HG03442 (cell line): ENCODE results near the gene TYMP.

Experiments used
- ATAC-seq: cut with Tn5 transposase; IDR thresholded peaks from one replicate; pipeline ENCODE4 v1.9.1; 2021; ENCODE audit warnings: mild to moderate bottlenecking, moderate library complexity; ENCODE audit not compliant: unreplicated experiment

The TYMP gene

GRCh38 chr22:50506611-50507420 is 23.0 kb downstream of the TYMP start:
- ATAC-seq = peak; percentile 3

GRCh38 chr22:50505776-50506610 is 23.8 kb downstream of the TYMP start:
- no peak for ATAC-seq

GRCh38 chr22:50505276-50505775 is 24.5 kb downstream of the TYMP start:
- ATAC-seq = no peak

- ATAC-seq = no peak
Measured at GRCh38 chr22:50504369-50505211, 25.2 kb downstream of the TYMP start.

DNA sequence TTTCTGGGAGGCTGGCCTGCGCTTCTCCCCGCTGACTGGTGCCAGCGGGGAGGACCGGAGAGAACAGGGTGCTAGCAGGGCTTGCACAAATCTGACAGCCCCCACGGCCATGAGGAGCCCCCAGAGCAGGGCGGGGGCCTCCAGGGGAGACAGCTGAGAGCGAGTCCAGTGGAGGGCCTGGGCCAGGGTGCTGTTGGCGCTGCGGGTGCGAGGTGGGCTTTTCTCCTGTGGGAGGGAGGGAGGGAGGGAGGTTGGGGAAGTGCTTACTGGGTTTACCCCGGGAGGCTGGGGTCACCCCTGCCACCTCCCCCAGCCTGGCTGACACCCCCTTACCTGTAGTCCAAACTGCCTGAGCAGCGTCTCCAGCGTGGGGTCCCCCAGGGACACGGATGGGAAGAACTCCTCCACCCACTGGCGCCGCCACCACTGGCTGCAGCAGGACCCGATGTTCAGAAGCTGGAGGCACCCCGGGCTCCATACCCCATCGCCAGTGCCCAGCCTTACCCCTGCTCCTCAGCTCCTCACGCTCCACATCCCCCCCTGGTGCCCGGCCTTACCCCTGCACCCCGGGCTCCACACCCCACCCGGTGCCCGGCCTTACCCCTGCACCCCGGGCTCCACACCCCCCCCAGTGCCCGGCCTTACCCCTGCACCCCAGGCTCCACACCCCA is 26.2 kb downstream of the TYMP start:
- ATAC-seq = no peak

DNA sequence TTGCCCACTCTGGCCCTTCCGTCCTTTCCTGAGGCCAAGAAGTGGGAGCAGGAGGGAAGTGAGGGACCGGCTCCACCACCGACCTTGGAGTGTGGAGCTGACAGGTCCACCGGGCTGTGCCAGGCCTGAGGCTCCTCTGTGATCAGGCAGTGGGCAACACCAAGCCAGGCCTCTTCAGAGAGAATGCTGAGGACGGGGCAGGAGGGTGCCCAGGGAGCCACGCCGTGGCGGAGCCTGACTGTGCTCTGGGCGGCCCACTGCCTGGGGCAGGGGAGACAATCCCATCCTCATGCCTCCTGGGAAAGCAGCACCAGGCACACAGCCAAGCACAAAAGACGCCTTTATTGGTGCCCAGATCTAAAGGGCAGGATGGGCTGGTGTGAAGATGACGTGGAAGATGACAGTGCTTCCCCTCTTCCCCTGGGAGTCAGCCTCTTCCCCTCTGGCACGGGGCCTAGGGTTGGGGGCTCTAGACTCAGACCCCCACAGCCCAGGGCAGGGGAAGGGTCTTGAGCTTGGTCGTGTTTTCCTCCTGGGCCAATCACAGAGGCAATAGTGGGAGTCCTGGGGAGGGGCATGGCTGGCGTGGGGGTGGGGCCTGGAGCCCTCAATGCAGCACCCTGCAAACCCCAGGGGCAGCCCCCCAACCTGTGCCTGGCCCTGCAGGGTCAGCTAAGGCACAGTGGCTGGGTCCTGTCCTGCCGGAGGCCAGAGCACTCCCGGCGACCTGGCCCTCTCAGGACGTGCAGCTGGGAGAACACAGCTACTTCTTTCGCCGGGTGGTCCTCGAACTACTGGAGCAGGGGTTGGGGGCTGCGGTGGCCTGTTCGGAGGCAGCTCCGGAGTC is 27.0 kb downstream of the TYMP start:
- ATAC-seq = no peak

GRCh38 chr22:50502096-50502495 is 27.7 kb downstream of the TYMP start:
- no peak for ATAC-seq

- ATAC-seq = no peak
Measured at GRCh38 chr22:50500452-50500851, 29.4 kb downstream of the TYMP start.

DNA sequence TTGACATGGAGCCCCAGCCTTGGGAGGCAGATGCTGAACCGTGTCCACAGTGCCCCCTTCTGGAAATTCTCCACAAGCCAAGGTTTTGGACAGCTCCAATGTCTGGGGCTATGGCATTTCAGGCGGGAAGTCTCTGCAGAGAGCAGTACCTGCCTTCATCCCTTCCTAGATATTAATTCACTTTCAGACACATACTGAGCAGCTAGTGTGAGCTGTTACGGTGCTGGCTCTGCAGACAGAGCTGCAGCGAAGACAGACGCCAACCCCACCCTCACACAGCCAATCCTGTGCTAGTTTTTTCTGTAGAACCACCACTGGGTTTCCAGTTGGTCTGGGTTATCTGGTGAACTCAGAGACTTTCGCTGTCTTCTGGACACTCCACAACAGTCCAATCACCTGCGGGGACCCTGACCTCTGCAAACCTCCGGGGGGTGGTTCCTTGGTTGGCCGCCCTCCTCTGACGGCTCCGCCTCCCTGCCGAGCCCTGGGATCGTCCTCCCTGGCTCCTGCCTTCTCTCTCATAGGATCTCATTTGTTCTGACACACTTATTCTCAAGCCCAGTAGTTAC is 31.4 kb downstream of the TYMP start:
- no peak for ATAC-seq

GRCh38 chr22:50497093-50497492 is 32.7 kb downstream of the TYMP start:
- ATAC-seq = no peak

DNA sequence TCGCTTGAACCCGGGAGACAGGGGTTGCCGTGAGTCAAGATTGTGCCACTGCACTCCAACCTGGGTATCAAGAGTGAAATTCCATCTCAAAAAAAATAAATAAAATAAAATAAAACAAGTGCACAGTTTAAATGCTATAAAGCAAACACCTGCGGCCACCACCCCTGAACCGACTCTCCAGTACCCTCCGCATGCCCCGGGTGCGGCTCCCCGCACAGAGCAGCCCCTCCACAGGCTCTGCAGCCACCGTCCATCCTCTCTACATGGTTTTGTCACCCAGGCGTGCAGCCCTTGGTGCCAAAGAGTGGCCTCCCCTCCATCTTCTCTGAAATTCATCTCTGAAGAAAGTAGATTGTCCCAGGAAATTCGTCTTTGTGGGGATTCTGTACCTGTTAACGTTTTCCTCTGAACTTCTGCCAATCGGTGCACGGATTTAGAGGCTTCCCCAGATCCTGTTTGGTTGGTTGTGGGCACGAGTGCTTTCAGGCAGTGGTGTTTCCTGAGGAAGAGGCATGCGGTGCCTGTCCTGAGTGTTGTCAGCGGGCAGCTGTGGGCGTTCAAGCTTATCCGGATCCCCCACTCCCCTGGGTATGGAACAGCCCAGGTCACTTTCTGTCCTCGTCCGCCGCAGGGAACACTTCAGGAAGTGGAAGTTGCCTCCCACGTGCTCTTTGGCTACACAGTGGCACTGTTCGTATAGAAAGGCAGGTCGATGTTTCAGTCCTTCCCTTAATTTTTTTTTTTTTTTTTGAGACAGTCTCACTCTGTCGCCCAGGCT is 39.1 kb downstream of the TYMP start:
- ATAC-seq = no peak

DNA sequence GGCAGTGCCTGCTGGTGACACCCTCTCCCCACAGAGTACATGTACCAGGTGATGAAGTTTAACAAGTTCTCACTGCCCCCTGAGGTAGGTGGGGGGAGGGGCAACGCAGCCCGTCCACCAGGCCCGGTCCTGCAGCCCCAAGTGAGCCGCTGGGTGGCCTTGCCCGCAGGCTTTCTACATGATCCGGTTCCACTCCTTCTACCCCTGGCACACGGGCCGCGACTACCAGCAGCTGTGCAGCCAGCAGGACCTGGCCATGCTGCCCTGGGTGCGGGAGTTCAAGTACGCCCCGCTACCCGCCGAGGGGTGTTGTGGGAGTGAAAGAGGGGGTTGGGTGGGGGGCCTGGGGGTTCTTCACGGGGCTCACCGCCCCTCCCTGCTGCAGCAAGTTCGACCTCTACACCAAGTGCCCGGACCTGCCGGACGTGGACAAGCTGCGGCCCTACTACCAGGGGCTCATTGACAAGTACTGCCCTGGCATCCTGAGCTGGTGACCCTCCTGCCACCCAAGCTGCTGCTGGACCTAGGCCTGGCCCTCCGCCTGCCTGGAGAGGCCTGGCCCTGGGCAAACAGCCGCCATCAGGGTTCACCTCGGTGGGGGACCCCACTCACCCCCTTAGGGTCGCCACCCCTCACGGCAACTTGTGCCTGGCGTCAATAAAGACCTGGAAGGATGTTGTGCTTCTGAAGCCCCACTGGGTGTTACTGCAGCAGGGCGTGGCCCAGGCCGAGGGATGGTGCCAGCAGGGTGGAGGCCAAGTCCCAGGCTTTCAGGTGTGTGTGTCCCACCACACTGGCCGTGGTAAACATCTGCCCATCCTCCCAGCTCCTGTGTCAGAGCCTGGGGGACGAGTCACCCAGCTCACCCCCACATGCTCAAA is 40.2 kb downstream of the TYMP start:
- ATAC-seq = no peak

DNA sequence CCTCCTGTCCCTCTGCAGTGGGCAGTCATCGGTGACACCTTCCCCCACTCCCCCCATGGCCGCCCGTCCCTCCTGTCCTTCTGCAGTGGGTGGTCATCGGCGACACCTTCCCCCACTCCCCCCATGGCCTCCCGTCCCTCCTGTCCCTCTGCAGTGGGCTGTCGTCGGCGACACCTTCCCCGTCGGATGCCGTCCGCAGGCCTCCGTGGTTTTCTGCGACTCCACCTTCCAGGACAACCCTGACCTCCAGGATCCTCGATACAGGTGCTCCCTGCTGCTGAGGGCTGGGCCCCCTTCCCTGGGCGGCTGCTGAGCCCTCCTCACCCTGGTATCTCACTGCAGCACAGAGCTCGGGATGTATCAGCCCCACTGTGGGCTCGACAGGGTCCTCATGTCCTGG is 40.9 kb downstream of the TYMP start:
- no peak for ATAC-seq

DNA sequence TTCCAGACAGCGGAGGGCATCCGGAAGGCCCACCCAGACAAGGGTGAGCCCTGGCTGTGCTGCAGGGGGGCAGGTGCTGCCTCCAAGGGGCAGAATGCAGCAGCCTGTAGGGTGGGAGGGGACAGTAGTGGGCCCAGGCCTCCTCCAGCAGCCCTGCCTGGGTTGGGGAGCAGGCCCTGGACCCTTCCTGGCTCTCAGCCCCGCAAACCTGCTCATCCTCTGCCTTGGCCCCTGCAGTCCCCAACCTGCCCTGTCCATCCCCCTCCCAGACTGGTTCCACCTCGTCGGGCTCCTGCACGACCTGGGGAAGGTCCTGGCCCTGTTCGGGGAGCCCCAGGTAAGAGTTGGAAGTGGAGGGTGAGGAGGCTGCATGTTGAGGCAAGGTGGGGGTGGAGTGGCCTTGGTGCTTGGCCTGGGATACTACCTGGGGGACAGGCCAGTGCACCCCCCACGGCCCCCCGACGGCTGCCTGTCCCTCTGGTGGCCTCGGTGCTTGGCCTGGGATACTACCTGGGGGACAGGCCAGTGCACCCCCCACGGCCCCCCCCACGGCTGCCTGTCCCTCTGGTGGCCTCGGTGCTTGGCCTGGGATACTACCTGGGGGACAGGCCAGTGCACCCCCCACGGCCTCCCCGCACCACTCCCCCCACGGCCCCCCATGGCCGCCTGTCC is 41.7 kb downstream of the TYMP start:
- ATAC-seq = no peak

- no peak for ATAC-seq
Measured at GRCh38 chr22:50487290-50488005, 42.4 kb downstream of the TYMP start.

DNA sequence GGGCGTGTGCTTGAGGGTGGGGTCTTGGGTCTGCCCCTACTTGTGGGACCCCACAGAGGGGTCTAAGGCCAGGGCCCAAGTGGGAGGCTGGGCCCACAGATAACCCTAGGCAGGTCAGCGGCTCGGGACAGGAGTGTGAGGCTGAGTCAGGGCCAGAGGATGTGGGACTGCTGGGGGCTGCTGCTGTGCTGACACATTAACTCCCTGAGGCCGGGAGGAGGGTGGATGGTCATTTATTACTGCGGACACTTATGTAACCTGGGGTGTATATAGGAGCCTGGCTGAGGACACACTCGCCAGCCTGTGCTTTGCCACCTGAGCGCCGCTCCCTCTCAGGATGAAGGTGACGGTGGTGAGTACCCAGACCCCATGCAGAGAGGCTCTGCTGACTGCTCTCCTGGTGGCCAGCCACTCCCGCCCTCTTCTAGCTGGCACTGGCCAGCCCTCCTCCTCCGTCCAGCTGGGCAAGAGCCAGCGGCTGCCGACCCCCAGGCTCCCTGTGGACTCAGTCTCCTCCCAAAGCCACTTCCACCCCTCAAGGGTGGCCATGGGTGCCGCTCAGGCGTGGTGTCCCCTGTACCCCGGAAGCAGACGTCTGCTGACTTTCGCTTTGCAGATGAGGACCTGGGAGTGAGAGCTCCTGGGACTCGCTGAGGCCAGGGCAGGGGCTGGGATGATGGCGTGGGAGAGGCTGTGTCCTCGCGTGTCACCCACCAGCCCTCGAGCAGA is 43.1 kb downstream of the TYMP start, which contains the start of gene MIOX:
Gene MIOX (plus strand): TSS at position 299 of the 729 bp plus-strand sequence. CDS start 39 bp downstream, at position 338.
- ATAC-seq = no peak
